ENCODE results near the gene PADI6.
"Not testable (repeated sequence)": the region's sequence is repeated elsewhere in the genome, so short reads cannot be mapped to it uniquely, and the experiment has no call there.

The PADI6 gene

DNA sequence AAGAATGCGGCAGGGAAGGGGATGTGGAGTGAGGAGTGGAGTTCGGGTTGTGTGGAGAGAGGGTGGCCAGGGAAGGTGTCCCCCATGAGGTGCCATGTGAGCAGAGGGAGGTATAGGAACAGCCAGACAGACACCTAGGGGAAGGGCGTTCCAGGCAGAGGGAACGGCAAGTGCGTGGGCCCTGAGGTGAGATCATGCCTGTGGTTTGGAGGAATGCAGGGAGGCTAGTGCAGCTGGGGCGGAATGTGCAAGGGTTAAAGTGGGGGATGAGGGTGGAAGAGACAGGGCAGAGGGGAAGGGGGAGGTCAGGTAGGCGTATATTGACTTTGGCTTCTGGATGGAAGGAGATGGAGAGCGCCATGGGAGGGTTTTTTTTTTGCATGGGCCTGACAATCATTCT is 31.6 kb upstream of the PADI6 start:
- Histone ChIP-seq H3K9ac (no peak overlapping the region), H2AFZ (ENCODE audit: low read depth) (no peak overlapping the region), H3K4me1 (ENCODE audit: low read depth, poor library complexity, severe bottlenecking) (no peaks in the 10 kb centered on the region), H4K20me1 (ENCODE audit: insufficient read depth) (no peaks in the 10 kb centered on the region), H3K27ac (no peak overlapping the region), H3K27me3 (ENCODE audit: insufficient read depth, low read depth) (peaks cover 36% of the 10 kb centered on the region; the same call in 1 of the 2 replicates), H3K4me2 (no peak overlapping the region), H3K4me3 (IDR thresholded peaks at IDR 0.05; ENCODE audit: insufficient read depth, low read depth, low read length) (no peak overlapping the region), H3K79me2 (ENCODE audit: insufficient read depth, low read depth) (no peaks in the 10 kb centered on the region), H3K36me3 (ENCODE audit: insufficient read depth) (no peaks in the 10 kb centered on the region)
- TF ChIP-seq, protein P1, sequence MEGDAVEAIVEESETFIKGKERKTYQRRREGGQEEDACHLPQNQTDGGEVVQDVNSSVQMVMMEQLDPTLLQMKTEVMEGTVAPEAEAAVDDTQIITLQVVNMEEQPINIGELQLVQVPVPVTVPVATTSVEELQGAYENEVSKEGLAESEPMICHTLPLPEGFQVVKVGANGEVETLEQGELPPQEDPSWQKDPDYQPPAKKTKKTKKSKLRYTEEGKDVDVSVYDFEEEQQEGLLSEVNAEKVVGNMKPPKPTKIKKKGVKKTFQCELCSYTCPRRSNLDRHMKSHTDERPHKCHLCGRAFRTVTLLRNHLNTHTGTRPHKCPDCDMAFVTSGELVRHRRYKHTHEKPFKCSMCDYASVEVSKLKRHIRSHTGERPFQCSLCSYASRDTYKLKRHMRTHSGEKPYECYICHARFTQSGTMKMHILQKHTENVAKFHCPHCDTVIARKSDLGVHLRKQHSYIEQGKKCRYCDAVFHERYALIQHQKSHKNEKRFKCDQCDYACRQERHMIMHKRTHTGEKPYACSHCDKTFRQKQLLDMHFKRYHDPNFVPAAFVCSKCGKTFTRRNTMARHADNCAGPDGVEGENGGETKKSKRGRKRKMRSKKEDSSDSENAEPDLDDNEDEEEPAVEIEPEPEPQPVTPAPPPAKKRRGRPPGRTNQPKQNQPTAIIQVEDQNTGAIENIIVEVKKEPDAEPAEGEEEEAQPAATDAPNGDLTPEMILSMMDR (conservative IDR thresholded peaks at IDR 0.05; ENCODE audit: low read depth, low read length), result no peak

DNA sequence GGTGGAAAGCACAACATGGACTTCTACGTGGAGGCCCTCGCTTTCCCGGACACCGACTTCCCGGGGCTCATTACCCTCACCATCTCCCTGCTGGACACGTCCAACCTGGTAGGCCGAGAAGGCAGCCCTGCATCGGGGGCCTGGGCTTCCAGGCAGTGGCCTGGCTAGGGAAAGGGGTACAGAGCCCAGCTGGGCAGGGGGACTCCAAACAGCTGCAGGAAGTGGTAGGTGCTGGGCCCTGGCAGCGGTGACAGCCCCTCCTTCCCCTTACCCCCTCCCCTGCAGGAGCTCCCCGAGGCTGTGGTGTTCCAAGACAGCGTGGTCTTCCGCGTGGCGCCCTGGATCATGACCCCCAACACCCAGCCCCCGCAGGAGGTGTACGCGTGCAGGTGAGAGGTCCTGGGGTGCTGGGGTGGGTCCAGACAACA is 30.0 kb upstream of the PADI6 start:
- Histone ChIP-seq H3K36me3 (ENCODE audit: insufficient read depth) (no peaks in the 10 kb centered on the region), H3K79me2 (ENCODE audit: insufficient read depth, low read depth) (no peaks in the 10 kb centered on the region), H3K27ac (no peak overlapping the region), H3K4me3 (IDR thresholded peaks at IDR 0.05; ENCODE audit: insufficient read depth, low read depth, low read length) (no peak overlapping the region), H3K4me2 (no peak overlapping the region), H2AFZ (ENCODE audit: low read depth) (no peak overlapping the region), H3K9ac (no peak overlapping the region), H3K27me3 (ENCODE audit: insufficient read depth, low read depth) (peaks cover 42% of the 10 kb centered on the region), H3K4me1 (ENCODE audit: low read depth, poor library complexity, severe bottlenecking) (no peaks in the 10 kb centered on the region), H4K20me1 (ENCODE audit: insufficient read depth) (no peaks in the 10 kb centered on the region)
- TF ChIP-seq, protein P1 (conservative IDR thresholded peaks at IDR 0.05; ENCODE audit: low read depth, low read length), result no peak

DNA sequence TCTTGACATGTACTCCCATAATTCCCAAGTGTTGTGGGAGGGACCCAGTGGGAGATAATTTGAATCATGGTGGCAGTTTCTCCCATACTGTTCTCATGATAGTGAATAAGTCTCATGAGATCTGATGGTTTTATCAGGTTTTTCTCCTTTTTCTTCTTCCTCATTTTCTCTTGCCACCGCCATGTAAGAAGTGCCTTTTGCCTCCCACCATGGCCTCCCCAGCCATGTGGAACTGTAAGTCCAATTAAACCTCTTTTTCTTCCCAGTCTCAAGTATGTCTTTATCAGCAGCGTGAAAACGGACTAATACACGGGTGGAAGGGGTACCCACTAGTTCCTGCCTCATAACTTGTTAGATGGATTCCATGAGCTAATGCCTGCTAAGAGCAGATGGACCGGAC is 26.5 kb upstream of the PADI6 start:
- peaks cover 32% of the 10 kb centered on the region for H3K27me3 ChIP-seq (ENCODE audit: insufficient read depth, low read depth)
- not testable (repeated sequence) for H3K9ac ChIP-seq; H3K4me2 ChIP-seq; H3K27ac ChIP-seq; H3K4me3 ChIP-seq (IDR thresholded peaks at IDR 0.05; ENCODE audit: insufficient read depth, low read depth, low read length); H3K79me2 ChIP-seq (ENCODE audit: insufficient read depth, low read depth); H2AFZ ChIP-seq (ENCODE audit: low read depth); H3K36me3 ChIP-seq (ENCODE audit: insufficient read depth); H4K20me1 ChIP-seq (ENCODE audit: insufficient read depth); H3K4me1 ChIP-seq (ENCODE audit: low read depth, poor library complexity, severe bottlenecking)

DNA sequence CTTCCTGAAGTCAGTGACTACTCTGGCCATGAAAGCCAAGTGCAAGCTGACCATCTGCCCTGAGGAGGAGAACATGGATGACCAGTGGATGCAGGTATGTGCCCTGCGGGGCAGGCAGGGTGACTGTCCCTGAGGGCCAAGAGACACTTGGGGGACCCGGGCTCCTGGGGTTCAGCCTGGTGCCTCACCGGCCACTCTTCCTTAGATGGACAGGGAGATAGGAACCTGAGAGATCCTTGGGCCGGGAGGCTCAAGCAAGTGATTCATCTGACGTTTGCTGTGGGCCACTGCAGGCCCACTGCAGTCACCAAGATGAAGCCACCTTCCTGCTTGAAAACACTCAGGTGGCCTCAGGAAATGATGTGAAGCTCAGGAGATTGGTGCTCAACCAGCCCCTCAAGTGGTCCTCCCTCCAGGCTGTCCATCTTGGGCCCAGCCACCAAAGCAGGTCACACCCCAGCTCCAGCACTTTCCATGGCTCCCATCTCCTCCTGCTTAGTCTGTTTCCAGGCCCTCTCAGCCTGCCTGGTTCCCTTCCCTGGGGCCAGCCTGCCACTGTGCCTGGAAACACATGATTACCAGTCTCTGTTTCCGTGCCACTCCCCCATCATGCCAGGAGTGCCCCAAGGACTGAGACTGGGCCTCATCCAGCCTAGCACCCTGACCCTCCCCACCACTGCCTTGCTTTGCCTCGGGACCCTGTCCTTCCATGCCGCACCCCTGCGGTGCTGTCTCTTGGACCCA is 25.8 kb upstream of the PADI6 start:
- H3K27ac ChIP-seq, result no peak overlapping the region
- H3K4me3 ChIP-seq (IDR thresholded peaks at IDR 0.05; ENCODE audit: insufficient read depth, low read depth, low read length), result no peak overlapping the region
- H3K4me2 ChIP-seq, result no peak overlapping the region
- H3K36me3 ChIP-seq (ENCODE audit: insufficient read depth), result no peaks in the 10 kb centered on the region
- no peaks in the 10 kb centered on the region for H4K20me1 ChIP-seq (ENCODE audit: insufficient read depth)
- H3K79me2 ChIP-seq (ENCODE audit: insufficient read depth, low read depth), result no peaks in the 10 kb centered on the region
- H3K27me3 ChIP-seq (ENCODE audit: insufficient read depth, low read depth), result peaks cover 31% of the 10 kb centered on the region
- H3K9ac ChIP-seq, result no peak overlapping the region
- no peaks in the 10 kb centered on the region for H3K4me1 ChIP-seq (ENCODE audit: low read depth, poor library complexity, severe bottlenecking)
- TF ChIP-seq, protein P1 (conservative IDR thresholded peaks at IDR 0.05; ENCODE audit: low read depth, low read length), result no peak
- H2AFZ ChIP-seq (ENCODE audit: low read depth), result no peak overlapping the region

Measured in KMS-11 (cell line).